Coronary artery (tissue), 2 donors: Measurements from ENCODE around the gene TEX14.

Experiments used
- DNase-seq: peaks from one replicate; pipeline ENCODE4 v3.0.0-alpha.2; 2017; ENCODE audit warnings: low spot score
- H3K27ac ChIP-seq, 2 donors: fragments of 200-600 bp; sonication (generic); one replicate each; pipeline ENCODE4 v1.5.1; 2016 to 2019
- H3K4me3 ChIP-seq: fragments of 200-600 bp; sonication (generic); 2 replicates; pipeline ENCODE4 v1.5.1; 2016; ENCODE audit warnings: mild to moderate bottlenecking, moderate library complexity
- TF ChIP-seq, protein P1 (sequence below): fragments of 200-600 bp; sonication (generic); IDR thresholded peaks from one replicate; pipeline ENCODE4 v1.5.1; 2019; ENCODE audit warnings: antibody characterized with exemption

TEX14 gene

DNA sequence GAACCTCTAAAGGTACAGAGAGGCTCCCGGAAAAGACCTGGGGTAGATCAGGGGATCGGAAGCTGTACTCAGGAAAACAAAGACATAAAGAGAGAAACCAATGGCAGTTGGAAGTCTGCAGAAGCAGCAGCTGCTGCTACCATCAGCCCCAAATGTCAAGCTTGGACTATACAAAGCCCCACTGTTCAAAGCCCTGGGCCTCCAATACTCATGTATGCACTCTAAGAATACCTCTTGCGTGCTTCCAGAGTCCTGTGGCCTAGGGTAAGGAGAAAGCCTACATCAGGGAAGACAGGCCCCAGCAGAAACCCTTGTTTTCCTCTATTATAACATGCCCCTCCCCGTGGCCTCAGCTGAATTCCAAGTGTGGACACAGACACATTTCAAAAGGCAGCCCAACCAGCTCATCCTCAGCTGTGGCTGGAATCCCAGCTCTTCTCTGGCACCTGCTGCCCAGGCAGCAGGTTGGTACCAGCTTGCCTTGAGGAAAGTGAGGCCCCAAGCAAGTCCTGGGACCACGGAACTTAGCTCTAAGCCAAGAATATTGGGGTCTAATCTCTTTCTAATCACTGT lies 158.1 kb downstream of the TEX14 start:
- TF ChIP-seq, protein P1, sequence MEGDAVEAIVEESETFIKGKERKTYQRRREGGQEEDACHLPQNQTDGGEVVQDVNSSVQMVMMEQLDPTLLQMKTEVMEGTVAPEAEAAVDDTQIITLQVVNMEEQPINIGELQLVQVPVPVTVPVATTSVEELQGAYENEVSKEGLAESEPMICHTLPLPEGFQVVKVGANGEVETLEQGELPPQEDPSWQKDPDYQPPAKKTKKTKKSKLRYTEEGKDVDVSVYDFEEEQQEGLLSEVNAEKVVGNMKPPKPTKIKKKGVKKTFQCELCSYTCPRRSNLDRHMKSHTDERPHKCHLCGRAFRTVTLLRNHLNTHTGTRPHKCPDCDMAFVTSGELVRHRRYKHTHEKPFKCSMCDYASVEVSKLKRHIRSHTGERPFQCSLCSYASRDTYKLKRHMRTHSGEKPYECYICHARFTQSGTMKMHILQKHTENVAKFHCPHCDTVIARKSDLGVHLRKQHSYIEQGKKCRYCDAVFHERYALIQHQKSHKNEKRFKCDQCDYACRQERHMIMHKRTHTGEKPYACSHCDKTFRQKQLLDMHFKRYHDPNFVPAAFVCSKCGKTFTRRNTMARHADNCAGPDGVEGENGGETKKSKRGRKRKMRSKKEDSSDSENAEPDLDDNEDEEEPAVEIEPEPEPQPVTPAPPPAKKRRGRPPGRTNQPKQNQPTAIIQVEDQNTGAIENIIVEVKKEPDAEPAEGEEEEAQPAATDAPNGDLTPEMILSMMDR = no peak
- Histone ChIP-seq H3K27ac (no peak overlapping the region), H3K4me3 (no peak overlapping the region)
- DNase-seq = no peak

DNA sequence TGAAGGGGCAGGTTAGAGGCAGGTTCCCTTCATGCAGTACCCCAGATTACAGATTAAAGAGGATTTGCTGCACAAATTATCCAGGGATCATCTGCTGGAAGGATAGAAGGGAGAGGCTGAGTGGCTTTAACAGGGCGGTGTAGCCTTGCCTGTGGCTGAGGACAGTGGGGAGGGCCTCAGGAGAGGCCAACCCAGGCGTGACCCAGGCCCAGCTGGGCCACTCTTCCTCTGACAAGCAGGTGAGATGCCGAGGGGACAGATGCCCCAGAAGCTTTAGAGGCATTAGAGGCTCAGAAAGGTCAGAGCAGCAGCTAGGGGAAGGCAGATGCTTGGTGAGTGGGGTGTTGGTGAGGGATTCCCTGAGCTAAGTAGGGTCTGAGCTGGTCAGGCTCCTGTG lies 159.3 kb downstream of the TEX14 start:
- Histone ChIP-seq H3K27ac (peak overlapping the region; percentile 72 to 93), H3K4me3 (peak overlapping the region; percentile 94)
- TF ChIP-seq, protein P1 = no peak
- no peak for DNase-seq

DNA sequence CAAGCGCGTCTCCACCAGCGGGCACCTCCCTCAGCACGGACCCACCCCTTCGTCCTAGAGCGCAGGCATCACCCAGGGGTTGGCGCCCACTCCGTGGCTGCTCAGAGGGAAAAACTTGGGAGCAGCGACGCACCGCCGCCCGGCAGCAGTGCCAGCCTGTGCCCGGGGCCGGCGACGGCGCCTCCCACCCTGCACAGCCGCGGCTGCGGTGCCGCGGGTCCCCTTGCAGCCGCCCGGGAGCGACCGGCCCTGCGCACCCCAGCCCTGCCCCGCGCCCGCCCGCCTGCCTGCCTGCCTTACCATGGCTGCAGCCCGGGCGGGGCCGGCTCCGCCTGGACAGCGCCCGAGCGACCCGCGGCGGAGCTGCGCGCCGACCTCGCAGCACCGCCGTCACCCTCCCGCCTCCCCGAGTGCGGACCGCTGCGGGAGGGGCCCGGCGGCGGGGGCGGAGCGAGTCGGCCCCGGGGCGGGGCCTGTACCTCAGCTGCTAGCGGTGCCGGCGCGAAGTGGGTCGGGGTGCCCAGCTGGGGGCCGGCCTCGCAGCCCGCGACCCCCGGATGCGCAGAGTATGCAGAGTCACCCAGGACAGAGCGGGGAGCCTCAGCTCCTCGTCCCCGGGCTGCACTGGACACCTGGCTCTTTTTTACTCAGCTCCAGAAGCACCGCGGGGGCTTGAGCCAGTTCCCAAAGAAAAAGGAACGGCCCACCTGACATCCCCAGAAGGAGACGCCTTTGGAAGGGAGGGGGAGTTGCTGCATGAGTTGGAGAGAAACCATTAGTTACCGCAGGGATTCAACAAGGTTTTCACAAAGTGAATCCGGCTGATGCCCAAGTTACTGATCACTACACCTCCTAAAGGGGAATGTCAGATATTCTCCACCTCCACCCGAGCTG lies 159.9 kb downstream of the TEX14 start:
- TF ChIP-seq, protein P1 = no peak
- Histone ChIP-seq H3K27ac (peak overlapping the region; percentile 72 to 93), H3K4me3 (peak overlapping the region; percentile 94)
- no peak for DNase-seq

DNA sequence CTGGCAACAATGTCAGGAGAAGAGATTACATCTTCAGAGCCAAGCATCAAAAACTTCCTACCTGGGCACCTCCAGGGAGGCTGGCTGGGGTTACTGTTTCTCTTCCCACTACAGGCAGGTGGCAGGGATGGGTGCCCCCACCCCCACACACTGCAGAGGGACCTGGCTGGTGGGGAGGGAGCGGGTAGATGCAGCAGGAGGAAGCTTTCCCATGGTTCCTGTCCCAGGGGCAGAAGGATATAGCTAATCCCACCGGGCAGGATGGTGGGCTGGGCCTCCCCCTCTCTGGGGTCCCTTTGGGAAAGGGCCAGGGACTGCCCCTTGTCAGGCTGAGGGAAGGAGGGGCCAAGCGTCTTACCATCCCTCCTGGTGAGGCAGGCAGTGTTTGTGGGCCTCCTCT lies 160.7 kb downstream of the TEX14 start:
- TF ChIP-seq, protein P1 = no peak
- Histone ChIP-seq H3K27ac (peak overlapping the region; percentile 72 to 93), H3K4me3 (peak overlapping the region; percentile 94)
- no peak for DNase-seq

DNA sequence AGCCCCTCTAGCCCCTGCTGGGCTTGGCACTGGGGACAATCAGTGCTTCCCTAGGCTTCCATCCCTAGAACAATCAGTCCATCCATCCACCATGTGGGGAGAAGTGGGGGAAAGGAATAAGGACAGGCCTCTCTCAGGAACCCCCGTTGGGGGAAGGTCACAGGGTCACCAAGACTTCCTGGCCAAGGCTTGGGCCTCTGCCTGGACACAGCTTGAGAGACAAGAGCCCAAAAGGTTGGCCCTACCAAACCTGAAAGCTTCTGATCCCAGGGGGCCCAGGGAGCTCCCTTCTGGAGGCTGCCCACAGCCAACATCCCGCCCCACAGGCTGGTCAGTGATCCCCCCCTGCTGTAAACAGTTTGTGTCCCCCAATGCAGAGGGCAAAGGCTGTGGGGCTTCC lies 161.2 kb downstream of the TEX14 start:
- TF ChIP-seq, protein P1 = no peak
- no peak for DNase-seq
- Histone ChIP-seq H3K27ac (peak overlapping the region; percentile 72 to 93), H3K4me3 (peak overlapping the region; percentile 94)

DNA sequence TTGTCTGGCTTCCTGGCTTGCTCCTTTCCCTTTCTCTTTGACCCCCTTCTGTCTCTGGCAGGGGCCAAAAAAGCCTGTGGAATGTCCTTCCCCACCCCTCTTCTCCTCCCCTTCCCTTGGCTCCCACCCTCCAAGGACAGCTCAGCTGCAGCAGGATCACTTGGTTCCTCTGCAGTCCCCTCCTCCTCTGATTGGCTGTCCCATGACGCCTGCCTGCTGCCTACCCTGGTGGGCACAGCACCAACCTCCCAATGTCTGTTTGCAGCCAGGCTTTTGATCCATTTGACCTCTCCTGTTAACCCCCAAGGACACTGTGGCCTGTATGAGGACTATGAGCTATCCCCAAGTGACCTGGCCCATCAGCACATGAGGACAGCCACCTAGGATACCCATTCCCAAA lies 162.6 kb downstream of the TEX14 start:
- peak overlapping the region; percentile 28 for H3K4me3 ChIP-seq
- DNase-seq = no peak
- TF ChIP-seq, protein P1 = no peak

More for the DNA sequence above, 162.6 kb downstream of the TEX14 start:
- peak overlapping the region; percentile 25 to 90 for H3K27ac ChIP-seq
